ENCODE data around the gene CARMIL1.

The CARMIL1 gene

DNA sequence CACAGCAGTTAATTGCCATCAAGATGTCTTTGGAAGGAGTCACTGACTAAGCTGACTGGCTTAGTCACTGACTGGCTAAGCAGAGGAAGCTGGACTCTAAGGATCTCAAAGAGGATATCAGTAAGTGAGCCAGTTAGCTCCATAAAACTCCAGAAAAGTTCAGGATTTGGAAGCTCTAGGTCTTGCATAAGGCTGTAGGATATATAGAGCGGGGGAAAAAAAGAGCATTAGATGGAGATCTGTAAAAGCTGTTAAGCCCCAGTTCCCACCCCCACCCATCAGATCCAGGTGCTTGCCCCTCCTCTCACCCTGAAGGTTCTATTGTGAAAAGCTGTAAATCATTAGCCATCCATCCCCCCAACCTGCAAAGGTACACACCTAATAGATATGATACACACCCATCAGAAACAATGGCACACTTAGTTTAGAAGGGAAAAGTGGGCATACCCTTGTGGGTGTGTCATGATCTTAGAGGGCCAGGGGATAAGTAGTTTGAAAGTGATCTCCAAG is 32.2 kb downstream of the CARMIL1 start:
- DNase-seq: no peak

- no peak for DNase-seq
Observed at GRCh38 chr6:25312034-25312620, 33.0 kb downstream of the CARMIL1 start.

- no peak for DNase-seq
Observed at GRCh38 chr6:25312703-25313102, 33.5 kb downstream of the CARMIL1 start.

DNA sequence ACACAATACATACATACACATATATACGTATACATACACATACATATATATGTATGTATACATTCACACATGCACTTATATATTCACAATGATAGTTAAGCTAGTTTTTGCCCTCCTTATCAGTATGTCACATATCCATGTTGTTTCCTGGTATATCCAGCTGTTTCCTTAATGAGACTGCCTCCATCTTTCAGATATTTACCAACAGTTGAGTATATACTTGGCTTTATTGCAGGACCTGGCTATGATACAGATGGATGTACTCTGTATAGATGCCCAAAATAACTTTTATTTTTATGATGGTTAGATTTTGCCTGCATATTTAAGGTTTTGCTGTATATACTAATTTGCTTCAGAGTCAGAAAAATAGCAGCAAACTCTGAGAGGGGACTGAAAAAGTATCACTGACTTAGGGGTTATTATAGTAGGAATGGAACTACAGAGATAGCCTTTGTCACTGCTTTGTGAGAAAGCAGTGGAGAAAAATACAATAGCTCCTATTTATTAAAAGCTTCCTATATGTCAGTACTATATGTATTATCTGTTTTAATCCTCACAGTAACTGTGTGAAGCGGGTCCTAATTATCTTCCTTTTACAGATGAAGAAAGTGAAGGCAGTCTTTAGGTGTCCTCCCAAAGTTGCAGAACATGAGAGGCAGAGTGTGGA is 35.5 kb downstream of the CARMIL1 start:
- no peak for DNase-seq

- DNase-seq: no peak
Observed at GRCh38 chr6:25315194-25316177, 36.3 kb downstream of the CARMIL1 start.

GRCh38 chr6:25316626-25317025 is 37.5 kb downstream of the CARMIL1 start:
- DNase-seq: no peak

GRCh38 chr6:25318589-25318988 is 39.4 kb downstream of the CARMIL1 start:
- DNase-seq: no peak

DNA sequence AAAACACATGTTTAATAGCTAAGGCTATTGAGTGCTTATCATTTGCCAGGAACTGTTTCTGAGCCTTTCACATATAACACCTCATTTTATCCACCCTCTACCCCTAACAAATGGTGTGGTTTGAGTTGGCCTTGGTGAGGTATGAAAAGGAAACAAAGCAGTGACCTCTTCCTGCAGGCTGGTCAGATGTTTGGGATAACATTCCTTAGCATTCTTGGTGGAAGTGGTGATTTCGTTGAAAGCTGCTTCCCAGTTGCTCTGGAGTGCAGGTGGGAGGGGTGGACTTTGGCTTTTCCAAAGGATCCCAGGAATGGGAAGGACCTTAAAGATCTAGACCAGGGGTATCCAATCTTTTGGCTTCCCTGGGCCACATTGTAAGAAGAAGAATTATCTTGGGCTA is 41.3 kb downstream of the CARMIL1 start:
- DNase-seq: no peak

DNA sequence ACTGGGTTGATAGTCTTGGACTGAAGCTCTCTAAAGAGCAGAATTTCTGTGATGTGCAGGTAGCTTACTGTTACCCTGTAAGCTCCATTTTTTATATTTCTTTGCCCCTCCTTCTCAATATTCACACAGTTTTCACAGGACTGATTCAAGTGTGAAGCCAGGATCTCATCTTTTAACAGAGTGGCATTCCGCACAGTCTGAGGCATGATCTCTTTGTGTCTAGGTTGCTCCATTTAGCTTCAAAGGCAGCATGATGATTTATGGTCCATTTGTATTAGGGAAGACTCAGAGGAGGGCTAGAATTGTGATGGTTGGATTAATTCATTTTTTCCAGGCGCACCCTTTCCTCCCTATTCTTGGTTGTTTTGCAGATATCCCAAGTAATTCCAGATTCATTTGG is 43.5 kb downstream of the CARMIL1 start:
- no peak for DNase-seq

DNA sequence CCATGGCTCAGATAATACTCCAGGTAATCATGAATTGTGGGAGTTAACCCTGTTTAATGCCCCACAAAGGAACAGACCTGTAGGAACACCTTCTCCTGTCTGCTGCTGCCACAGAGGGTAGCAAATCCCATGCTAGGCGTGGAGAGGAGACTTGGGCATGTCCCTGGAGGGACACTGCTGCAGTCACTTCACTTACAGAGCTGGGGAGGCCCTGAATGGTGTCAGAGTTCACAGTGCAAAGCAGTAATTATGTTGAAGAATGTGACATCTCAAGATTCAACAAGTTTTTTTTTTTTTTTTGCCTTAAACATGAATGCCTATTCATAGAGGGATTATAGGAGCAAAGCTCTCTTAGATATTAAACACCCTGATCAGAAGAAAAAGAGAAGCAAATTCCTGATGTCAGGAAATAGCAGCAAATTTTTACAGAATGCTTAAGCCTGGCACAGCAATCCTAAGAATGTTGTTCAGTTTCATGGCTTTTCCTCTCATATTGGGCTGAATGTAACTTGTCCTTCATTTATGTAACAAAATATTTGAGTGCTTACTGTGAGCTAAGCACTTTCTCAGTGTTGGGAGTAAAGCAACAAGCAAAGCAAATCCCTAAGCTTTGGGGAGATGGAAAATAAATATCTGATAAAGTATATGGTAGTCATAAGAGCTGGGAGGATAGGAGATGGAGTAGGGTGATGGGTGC is 45.0 kb downstream of the CARMIL1 start:
- DNase-seq: no peak

DNA sequence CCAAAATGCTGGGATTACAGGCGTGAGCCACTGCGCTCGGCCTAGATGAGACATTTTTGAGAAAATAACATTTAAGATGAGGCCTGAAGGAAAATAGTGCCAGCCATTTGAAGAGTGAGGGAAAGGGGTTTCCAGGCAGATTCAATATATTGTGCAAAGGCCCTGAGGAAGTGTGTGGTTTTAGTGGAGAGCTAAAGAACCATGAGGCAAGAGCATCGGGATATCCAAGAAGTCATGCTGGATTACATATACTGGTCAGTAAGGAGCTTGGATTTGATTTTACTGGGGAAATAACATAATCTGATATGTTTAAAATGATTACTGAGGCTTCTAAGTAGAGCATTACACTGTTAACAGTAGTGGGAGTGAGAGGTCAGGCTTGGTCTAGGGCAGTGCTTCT is 47.0 kb downstream of the CARMIL1 start:
- no peak for DNase-seq

GRCh38 chr6:25326960-25327359 is 47.8 kb downstream of the CARMIL1 start:
- DNase-seq: no peak

DNA sequence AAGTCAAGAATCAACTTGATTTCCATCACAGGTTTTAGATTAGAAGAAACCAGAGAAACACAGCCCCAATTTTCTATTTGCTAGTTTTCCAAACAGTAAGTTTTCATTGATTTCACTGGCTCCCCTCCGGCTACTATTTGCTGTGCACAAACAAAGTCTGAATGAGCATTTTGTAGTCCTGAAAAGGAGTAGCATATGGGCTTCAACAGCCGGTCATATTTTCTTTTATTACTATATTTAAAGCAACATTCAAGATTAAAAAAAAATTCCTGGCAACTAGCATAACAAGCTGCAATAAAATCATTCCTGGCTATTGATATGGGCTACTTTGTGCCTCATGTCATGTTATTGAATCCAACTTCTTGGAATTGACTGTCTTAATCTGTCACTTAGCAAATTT is 48.3 kb downstream of the CARMIL1 start:
- DNase-seq: no peak

- no peak for DNase-seq
Observed at GRCh38 chr6:25329161-25329817, 50.1 kb downstream of the CARMIL1 start.

DNA sequence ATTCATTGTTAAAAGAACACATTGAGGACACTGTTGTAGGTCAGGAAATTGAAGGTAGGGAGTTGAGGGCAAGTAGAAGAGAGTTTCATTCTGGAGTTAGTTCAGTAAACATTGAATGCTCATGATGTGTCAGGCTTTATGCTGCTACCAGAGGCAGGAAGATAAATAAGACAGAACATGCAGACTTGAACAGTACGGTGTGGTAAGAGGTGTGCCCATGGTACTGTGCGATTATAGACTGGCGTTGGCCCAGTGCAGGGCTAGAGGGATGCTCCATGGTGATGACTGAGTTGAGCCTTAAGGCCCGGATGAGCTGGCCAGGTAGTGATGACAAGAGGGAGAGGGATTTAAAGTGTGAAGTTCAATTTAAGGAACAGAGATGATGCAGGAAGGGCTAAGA is 50.8 kb downstream of the CARMIL1 start:
- no peak for DNase-seq

GRCh38 chr6:25330796-25331685 is 51.9 kb downstream of the CARMIL1 start:
- DNase-seq: no peak

DNA sequence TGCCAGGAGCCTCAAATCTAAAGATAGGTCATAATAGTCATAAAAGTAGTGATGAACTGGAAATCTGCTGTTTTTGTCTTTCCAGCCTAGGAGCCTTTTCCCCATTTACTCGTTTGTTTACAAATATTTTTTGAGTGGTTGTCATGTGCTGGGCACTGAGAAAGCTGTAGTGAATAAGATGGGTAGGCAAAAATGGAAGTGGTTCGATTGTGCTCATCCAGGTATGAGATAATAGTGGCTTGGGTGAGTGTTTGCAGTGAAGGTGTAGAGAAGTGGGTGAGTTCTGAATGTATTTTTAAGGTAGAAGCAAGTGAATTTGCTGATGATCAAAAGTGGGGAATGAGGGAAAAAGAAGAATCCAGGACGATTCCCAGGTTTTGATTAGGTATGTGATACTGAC is 53.0 kb downstream of the CARMIL1 start:
- no peak for DNase-seq

DNA sequence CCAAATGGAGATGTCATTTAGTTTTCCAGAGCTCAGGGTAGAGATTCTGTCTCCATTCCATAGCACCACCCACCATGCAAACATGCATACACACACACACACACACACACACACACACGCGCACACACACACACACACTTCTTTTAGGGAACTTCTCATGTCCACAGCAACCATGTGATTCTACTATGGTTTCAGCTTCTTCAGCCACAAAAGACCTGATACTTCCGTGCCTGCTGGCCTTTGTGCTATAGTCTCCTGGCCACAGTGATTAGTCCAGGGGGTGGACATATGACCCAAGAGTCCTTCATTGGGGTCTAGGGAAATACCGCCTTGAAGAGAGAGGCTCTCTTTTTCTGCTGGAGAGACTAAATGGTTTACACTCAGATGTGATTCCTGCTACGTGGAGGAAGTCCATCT is 53.5 kb downstream of the CARMIL1 start:
- DNase-seq: no peak

- no peak for DNase-seq
Observed at GRCh38 chr6:25333471-25333870, 54.3 kb downstream of the CARMIL1 start.

- no peak for DNase-seq
Observed at GRCh38 chr6:25334793-25335192, 55.6 kb downstream of the CARMIL1 start.

DNA sequence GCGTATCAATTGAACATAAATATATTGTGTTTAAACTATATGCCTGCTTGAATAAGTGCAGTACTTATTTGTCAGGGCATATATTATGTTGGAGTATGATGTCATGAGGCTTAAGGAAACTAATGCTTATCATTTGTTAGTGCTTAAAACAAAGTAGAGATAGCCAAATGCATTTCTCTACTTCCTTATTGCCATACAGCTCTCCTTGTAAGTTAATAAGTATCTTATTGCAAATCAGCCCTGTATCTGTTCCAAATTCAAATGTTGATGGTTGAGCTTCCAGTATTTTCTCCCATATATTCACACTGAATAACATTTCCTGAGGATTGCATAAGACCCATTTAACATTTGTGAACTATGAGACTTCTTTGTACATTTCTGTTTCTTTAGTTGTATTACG is 57.8 kb downstream of the CARMIL1 start:
- no peak for DNase-seq
